ENCODE data around the gene USP33.
"Not testable (repeated sequence)": the region's sequence is repeated elsewhere in the genome, so short reads cannot be mapped to it uniquely, and the experiment has no call there.

USP33 gene

GRCh38 chr1:77732090-77732489 is 27.6 kb downstream of the USP33 start:
- DNase-seq: no peak

GRCh38 chr1:77725706-77726105 is 33.9 kb downstream of the USP33 start:
- no peak for DNase-seq

GRCh38 chr1:77718181-77718580 is 41.5 kb downstream of the USP33 start:
- DNase-seq: no peak

GRCh38 chr1:77716065-77716464 is 43.6 kb downstream of the USP33 start:
- no peak for DNase-seq

DNA sequence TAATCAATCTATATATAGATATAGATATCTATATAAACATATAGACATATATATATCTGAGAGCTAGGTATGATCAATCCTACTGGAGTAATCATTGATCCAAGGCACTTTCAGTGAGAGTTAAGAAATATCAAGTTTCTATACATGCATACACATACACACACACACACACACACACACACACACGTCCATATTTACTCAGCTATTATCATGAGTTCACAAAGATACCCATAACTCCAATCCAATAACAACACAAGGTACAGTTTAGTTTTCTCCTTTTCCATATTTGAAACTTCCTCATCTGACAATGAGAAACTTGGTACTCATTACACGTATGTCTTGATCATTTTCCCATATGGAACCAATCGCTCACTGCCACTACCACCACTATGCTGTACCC is 49.9 kb downstream of the USP33 start:
- no peak for DNase-seq

- DNase-seq: no peak
These were observed 53.3 kb downstream of the USP33 start for GRCh38 chr1:77706321-77706720.

DNA sequence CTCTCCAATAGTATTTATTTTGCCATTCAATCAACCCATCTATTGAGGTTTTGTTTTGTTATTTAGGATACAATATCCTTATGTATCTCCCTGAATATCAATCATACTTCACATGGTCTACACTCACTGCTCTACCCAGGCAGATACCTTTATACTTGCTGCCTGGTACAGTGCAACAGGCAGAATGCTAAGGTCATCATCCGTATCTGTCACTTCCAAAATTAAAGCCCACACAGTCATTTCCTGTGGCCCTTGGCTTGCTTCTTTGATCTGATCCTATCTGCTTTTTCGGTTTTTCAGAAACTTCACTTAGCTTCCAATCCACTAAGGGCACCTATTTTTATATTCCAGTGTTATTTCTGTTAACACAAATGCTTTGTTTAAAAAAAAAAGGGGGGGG is 54.9 kb downstream of the USP33 start:
- DNase-seq: no peak

DNA sequence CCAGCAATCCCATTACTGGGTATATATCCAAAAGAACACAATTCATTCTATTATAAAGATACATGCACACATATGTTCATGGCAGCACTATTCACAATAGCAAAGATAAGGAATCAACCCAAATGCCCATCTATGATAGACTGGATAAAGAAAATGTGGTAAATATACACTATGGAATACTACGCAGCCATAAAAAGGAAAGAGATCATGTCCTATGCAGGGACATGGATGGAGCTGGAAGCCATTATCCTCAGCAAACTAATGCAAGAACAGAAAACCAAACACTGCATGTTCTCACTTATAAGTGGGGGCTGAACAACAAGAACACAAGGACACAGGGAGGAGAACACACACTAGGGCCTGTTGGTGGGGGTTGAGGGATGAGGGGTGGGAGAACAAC is 60.0 kb downstream of the USP33 start:
- not testable (repeated sequence) for DNase-seq

DNA sequence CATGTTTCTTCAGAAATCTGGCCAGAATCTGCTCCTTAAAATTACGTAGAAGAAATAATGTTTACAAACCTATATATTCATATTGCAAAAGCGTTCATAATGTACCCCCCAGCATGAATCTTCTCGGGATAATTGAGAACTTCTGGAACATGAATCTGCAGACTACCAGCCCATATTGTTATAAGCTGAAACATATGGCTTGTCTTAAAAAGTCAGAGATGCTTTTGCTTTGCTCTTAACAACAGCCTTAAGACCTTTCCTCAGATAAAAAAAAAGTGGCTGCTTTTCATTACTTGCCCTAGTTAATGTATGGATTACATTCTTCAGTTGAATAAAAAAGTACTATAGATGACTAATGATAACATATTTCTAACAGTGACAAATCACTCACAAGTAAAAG is 62.2 kb downstream of the USP33 start:
- no peak for DNase-seq

DNA sequence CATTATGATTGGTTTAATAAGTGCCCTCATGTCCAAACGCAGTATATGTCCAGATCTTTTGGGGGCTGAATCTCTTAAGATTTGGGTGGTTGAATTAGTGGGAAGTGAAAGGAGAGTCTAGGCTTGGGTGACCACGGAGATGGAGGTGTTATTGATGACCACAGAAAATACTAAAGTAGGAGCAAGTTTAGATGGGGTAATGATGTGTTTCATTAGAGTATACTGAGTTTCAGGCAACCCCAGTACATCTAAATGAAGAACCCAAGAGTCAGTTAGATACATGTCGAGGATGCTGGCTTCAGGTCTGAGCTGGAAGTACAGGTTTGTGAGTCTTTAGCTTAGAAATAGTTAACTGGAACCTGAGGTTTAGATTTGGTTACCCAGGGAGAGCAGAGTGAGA is 70.7 kb downstream of the USP33 start:
- DNase-seq: no peak

DNA sequence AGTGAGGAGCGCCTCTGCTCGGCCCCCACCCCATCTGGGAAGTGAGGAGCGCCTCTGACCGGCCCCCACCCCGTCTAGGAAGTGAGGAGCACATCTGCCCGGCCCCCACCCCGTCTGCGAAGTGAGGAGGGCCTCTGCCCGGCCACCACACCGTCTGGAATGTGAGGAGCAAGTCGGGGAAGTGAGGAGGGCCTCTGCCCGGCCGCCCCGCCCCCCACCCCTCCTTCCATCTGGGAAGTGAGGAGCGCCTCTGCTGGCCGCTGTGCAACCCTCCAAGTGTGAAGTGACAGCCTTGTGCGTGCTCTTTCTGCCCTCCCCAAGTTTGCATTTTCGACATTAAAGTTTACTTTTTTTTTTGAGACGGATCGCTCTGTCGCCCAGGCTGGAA is 72.1 kb downstream of the USP33 start:
- no peak for DNase-seq

DNA sequence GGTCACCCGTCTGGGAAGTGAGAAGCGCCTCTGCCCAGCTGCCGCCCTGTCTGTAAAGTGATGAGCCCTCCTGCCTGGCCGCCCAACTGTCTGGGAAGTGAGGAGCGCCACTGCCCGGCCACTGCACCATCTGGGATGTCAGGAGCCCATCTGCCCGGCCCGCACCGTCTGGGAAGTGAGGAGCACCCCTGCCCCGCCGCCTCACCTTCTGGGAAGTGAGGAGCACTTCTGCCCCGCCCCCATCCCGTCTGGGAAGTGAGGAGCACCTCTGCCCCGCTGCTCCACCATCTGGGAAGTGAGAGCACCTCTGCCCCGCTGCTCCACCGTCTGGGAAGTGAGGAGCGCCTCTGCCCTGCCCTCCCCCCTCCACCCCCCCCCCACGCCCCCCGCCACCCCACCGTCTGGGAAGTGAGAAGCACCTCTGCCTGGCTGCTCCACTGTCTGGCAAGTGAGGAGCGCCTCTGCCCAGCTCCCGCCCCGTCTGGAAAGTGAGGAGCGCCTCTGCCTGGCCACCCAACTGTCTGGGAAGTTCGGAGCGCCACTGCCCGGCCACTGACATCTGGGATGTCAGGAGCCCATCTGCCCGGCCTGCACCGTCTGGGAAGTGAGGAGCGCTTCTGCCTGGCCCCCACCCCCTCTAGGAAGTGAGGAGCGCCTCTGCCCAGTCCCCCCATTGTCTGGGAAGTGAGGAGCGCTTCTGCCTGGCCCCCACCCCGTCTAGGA is 72.7 kb downstream of the USP33 start:
- DNase-seq: no peak

DNA sequence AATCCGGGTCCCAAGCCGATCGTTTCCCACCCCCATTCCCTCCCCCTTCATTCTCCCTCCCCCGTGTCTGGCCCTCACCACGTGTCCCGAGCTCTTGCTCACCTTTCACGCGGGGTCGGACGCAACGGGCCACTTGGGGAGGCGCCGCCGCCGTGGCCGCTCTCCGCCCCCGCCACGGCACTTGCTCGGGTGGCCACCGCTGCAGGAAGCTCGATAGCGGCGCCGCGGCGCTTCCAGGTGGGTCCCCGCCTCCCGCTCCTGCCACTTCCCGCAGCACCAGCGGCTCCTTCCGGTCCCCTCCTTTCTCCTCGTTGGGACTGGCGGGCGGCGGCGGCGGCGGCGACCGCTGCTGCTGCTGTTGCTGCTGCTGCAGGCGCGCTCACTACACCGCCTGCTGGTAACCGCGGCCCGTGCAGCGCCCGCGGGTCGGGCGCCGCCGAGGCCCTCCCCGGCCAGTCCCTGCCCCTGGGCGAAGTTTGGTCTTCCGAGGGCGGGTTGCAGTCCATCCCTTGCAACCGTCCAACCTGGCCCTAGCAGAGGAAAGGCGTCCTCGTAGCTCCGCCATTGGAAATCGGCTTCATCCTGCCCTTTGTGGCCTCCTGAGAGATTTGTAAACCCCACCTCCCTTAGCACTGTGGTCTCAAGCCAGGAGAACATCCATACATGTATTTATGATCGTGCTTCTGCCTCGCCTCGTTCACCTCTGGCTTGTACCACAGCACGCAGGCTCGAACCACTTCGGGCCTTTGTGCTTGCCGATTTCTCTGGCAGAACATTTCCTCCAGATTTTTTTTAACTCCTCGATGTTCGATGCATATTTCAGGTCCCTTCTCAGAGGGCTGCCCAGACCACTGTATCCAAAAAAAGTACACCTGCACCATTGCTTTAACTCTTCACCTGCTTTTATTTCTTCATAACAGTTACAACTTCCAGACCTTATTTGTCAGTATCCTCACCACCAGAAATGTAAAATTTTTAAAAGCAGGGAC is 76.2 kb downstream of the USP33 start:
- DNase-seq: peak; percentile 90

DNA sequence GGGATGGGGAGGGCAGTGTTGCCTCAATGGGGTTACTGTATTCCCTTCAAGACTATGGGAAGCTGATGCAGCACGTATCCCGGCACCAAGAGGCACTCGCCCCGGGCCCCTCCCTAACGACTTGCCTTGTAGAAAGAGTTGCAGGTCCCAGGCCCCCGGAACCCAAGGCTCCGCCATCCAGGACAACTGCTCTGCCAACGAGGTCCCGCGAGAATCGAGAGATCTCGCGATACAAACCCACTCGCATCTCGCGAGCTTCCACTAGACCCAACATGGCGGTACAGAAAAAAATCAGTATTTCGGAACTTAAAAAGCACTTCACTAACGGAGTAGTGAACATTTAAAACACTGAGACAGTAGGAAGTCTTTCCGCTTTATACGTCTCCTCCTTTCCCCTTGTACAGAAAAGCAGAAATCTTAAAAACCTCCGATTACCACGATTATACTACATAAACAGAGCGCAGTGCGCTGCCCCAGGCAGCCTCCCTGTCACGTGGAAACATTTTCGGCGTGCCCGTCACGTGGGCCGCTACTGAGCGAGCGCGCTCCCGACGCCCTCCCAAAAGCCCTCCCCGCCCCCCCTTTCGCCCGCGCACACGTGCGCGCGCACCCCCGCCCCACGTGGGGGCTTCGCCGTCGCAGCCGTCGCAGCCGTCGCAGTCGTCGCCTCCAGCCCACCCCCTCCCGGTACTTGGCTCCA is 77.0 kb downstream of the USP33 start, which contains the start of gene ZZZ3:
ZZZ3 (minus strand) TSS at position 199 of the 700 bp plus-strand sequence. CDS start 49,304 bp downstream, outside the sequence.
- DNase-seq: peak; percentile 83

DNA sequence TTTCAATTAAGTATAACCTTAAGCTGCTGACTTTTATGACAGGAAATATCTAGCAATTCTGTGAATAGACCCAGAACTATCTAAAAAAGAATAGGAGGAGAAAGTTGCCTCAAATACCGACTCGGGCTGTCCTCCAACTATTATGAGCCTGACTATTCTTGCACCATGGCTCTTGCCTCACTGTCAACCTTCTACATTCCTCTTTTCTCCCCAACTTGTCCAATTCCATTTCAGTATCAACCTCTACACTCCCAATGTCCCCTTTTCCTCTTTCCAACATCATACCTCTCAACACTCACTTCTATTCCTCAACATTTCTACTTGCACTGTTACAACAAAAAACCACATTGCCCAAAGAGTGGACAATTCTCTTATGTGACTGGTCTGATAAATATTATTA is 79.5 kb downstream of the USP33 start:
- no peak for DNase-seq

DNA sequence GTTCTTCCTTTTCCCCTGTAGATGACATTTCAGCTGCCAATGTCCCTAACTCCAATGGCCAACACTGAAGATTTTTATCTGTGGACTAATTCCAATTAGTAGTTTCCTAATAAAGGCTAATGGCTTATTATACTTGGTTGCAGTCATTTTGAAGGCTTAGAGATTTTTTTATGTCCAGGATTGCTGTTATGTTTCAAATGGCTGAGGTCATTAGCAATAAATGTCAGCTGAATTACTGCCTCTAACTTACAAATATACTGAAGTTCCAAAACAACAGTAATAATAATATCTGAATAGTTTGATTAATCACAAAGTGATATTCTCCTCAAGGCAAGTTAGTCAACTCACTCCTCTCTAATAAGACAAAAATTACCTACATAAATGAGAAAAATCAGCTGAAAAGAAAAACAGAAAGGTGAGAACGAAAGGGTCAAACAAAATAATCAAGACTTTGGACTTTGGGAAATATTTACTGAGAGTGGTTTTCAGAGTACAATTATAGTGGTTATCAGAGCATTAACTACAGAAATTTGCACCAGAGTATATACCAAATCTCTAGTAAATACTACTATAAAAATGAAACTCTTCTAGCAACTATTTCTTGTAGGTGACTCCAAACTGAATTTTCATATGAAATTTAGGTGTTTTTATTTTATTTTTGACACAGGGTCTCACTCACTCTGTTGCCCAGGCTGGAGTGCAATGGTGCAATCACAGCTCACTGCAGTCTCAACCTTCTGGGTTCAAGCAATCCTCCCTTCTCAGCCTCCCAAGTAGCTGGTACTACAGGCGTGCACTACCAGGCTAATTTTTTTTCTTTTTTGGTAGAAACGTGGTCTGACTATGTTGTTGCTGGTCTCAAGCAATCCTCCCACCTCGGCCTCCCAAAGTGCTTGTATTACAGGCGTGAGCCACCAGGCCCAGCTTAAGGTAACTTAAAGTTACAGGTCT is 80.7 kb downstream of the USP33 start:
- DNase-seq: no peak

GRCh38 chr1:77674807-77675206 is 84.8 kb downstream of the USP33 start:
- DNase-seq: not testable (repeated sequence)

GRCh38 chr1:77673716-77674355 is 85.8 kb downstream of the USP33 start:
- no peak for DNase-seq

GRCh38 chr1:77673030-77673429 is 86.6 kb downstream of the USP33 start:
- DNase-seq: no peak

DNA sequence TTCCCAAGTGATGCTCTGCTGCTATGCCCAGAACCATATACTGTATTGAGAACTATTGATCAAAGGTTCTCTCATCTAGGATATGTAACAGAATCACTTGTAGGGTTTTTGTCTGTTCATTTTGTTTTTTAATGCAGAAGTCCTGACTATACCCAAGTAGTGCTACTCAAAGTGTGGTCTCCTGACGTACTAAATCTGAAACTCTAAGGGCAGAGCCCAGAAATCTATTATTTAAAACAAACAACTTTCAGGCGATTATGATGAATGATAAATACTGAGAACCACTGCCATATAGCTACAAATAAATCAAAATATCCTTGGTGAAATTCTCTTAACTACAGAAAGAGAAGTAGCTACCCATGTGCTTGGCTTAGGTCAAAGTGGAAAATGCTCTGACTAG is 87.3 kb downstream of the USP33 start:
- DNase-seq: no peak

- no peak for DNase-seq
These were observed 87.8 kb downstream of the USP33 start for GRCh38 chr1:77671836-77672235.

DNA sequence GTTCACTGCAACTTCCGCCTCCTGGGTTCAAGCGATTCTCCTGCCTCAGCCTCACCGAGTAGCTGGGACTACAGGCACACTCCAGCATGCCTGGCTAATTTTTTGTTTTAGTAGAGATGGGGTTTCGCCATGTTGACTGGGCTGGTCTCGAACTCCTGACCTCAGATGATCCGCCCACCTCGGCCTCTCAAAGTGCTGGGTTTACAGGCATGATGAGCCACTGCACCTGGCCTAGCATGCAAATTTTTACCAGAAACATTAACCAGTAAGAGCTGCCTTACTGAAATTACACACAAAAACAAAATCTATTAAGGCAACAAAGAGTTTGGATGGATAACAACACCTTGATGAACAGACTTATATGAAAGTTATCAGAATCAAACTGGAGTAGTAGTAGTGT is 89.3 kb downstream of the USP33 start:
- DNase-seq: no peak
